H1 (cell line): ENCODE data around the gene BCKDHB. TPM values are rescaled to one million over a fixed set of nuclear protein-coding genes. Genes with fewer than 3 reads are reported as not detected.

Experiments
- CBX8 ChIP-seq: fragments of 300-800, 300-1000 bp; sonication (generic); IDR thresholded peaks from 2 replicates; pipeline ENCODE4 v1.7.1; 2016; ENCODE audit warnings: low read depth, low read length, borderline replicate concordance
- FOSL1 ChIP-seq: IDR thresholded peaks from 2 replicates; pipeline ENCODE4 v1.6.1; 2011; ENCODE audit warnings: mild to moderate bottlenecking, low read depth, low read length, moderate library complexity; ENCODE audit not compliant: insufficient read depth
- POLR2AphosphoS5 ChIP-seq: IDR thresholded peaks from 2 replicates; pipeline ENCODE4 v1.6.1; 2011; ENCODE audit warnings: low read depth, low read length
- RBBP5 ChIP-seq: IDR thresholded peaks from 2 replicates; pipeline ENCODE4 v1.7.1; 2012; ENCODE audit warnings: low read depth, mild to moderate bottlenecking, inconsistent platforms, low read length, moderate library complexity, borderline replicate concordance
- TBP ChIP-seq: IDR thresholded peaks from 2 replicates; pipeline ENCODE4 v1.6.1; 2011; ENCODE audit warnings: low read depth, low read length, improper control_type of control experiment
- ZNF274 ChIP-seq: IDR thresholded peaks from 2 replicates; pipeline ENCODE4 v1.7.0; 2012; ENCODE audit warnings: low read length, borderline replicate concordance; ENCODE audit errors: extremely low read depth
- polyA plus RNA-seq, 7 experiments: library from polyadenylated mRNA; depleted of rRNA in 3 of 7; stranded (reverse) in 5 of 7; unstranded in 2 of 7; fragments of >200 nt in 5 of 7; fragments of 200-250 nt in 2 of 7; gene quantifications; 1 replicate in 5 of 7; 2 replicates in 1 of 7; 4 replicates in 1 of 7; pipeline versions ENCODE4 v1.2.1 to v1.2.3, GENCODE V29; 2011 to 2013; ENCODE audit warnings: missing spikeins in 2 of 7, mixed read lengths in 2 of 7
- total RNA-seq: library from RNA; stranded (reverse); fragmentation: NEBNext Ultra II Directional; extraction: Animal tissue kit (Norgen Biotek cat#: 25700); gene quantifications from 2 replicates; pipeline ENCODE4 v1.2.1, GENCODE V29; 2021

Gene BCKDHB
- total and polyA plus RNA-seq, 2 of the 8 experiments (the other 6 are each of a cell fraction or from before 2014, with no cell fraction given), result 22.1 to 30.8 TPM

GRCh38 chr6:80088637-80089036 is 17.8 kb upstream of the BCKDHB start (continued):
- TF ChIP-seq ZNF274 (no peak), POLR2AphosphoS5 (no peak), RBBP5 (no peak), FOSL1 (no peak), CBX8 (no peak), TBP (no peak)
